ENCODE measurements around the gene DIRAS1.

Gene DIRAS1

DNA sequence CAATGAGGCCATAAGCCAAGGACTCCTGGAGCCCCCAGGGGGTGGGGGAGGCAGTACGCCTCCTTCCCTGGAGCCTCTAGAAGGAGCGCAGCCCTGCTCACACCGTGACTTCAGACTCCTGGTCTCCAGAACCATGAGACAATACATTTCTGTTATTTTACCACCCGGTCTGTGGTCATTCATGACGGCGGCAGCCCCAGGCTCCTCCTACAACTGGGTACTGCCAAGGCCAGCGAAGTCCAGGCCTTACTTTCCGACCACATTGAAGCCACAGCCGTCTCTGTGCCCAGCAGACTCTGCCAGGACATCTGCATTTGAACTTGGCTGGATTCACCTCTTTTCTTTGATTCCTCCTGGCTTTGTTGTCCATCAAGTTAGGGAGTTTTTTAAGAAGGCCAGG lies 29.2 kb downstream of the DIRAS1 start:
- Histone ChIP-seq H3K79me2 (ENCODE audit: low read length) (no peaks in the 10 kb centered on the region), H3K4me1 (ENCODE audit: low read length) (0 out of 2 replicates have a peak, but pooled peaks cover 4% of the 10 kb centered on the region), H2AFZ (ENCODE audit: low read depth, low read length) (no peak overlapping the region), H3K9me3 (ENCODE audit: insufficient read depth, low read length) (no peaks in the 10 kb centered on the region), H4K20me1 (ENCODE audit: insufficient read depth, low read length) (no peaks in the 10 kb centered on the region), H3K36me3 (replicated peaks; ENCODE audit: low read depth, low read length) (no peaks in the 10 kb centered on the region), H3K4me2 (ENCODE audit: low read length) (no peak overlapping the region), H3K4me3 (ENCODE audit: low read length) (no peak overlapping the region), H3K27me3 (ENCODE audit: low read depth, low read length) (peaks cover 12% of the 10 kb centered on the region), H3K27ac (ENCODE audit: low read length) (no peak overlapping the region), H3K9ac (ENCODE audit: low read length) (no peak overlapping the region)
- TF ChIP-seq, protein P1, sequence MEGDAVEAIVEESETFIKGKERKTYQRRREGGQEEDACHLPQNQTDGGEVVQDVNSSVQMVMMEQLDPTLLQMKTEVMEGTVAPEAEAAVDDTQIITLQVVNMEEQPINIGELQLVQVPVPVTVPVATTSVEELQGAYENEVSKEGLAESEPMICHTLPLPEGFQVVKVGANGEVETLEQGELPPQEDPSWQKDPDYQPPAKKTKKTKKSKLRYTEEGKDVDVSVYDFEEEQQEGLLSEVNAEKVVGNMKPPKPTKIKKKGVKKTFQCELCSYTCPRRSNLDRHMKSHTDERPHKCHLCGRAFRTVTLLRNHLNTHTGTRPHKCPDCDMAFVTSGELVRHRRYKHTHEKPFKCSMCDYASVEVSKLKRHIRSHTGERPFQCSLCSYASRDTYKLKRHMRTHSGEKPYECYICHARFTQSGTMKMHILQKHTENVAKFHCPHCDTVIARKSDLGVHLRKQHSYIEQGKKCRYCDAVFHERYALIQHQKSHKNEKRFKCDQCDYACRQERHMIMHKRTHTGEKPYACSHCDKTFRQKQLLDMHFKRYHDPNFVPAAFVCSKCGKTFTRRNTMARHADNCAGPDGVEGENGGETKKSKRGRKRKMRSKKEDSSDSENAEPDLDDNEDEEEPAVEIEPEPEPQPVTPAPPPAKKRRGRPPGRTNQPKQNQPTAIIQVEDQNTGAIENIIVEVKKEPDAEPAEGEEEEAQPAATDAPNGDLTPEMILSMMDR (IDR thresholded peaks at IDR 0.05; ENCODE audit: low read depth, low read length) = no peak
- no peak for TF ChIP-seq EZH2phosphoT487 (IDR thresholded peaks at IDR 0.05; ENCODE audit: low read depth)

GRCh38 chr19:2690856-2691255 lies 30.3 kb downstream of the DIRAS1 start:
- Histone ChIP-seq H3K9me3 (ENCODE audit: insufficient read depth, low read length) (no peaks in the 10 kb centered on the region), H3K4me3 (ENCODE audit: low read length) (no peak overlapping the region), H2AFZ (ENCODE audit: low read depth, low read length) (no peak overlapping the region), H3K79me2 (ENCODE audit: low read length) (no peaks in the 10 kb centered on the region), H3K9ac (ENCODE audit: low read length) (no peak overlapping the region), H3K4me2 (ENCODE audit: low read length) (no peak overlapping the region), H3K4me1 (ENCODE audit: low read length) (0 out of 2 replicates have a peak, but pooled peaks cover 4% of the 10 kb centered on the region), H3K36me3 (replicated peaks; ENCODE audit: low read depth, low read length) (no peaks in the 10 kb centered on the region), H3K27me3 (ENCODE audit: low read depth, low read length) (peaks cover 12% of the 10 kb centered on the region), H4K20me1 (ENCODE audit: insufficient read depth, low read length) (no peaks in the 10 kb centered on the region), H3K27ac (ENCODE audit: low read length) (no peak overlapping the region)
- TF ChIP-seq EZH2phosphoT487 (IDR thresholded peaks at IDR 0.05; ENCODE audit: low read depth) = no peak
- TF ChIP-seq, protein P1 (IDR thresholded peaks at IDR 0.05; ENCODE audit: low read depth, low read length) = no peak

GRCh38 chr19:2686360-2686759 lies 34.8 kb downstream of the DIRAS1 start:
- Histone ChIP-seq H3K9me3 (ENCODE audit: insufficient read depth, low read length) (no peaks in the 10 kb centered on the region), H3K4me2 (ENCODE audit: low read length) (no peak overlapping the region), H3K36me3 (replicated peaks; ENCODE audit: low read depth, low read length) (no peaks in the 10 kb centered on the region)

GRCh38 chr19:2685204-2685704 lies 35.9 kb downstream of the DIRAS1 start:
- H3K79me2 ChIP-seq (ENCODE audit: low read length) = no peaks in the 10 kb centered on the region
- no peak overlapping the region for H3K4me2 ChIP-seq (ENCODE audit: low read length)
- no peak overlapping the region for H2AFZ ChIP-seq (ENCODE audit: low read depth, low read length)
- H4K20me1 ChIP-seq (ENCODE audit: insufficient read depth, low read length) = no peaks in the 10 kb centered on the region
- H3K9ac ChIP-seq (ENCODE audit: low read length) = no peak overlapping the region
- no peaks in the 10 kb centered on the region for H3K9me3 ChIP-seq (ENCODE audit: insufficient read depth, low read length)
- H3K27me3 ChIP-seq (ENCODE audit: low read depth, low read length) = no peaks in the 10 kb centered on the region
- TF ChIP-seq, protein P1 (IDR thresholded peaks at IDR 0.05; ENCODE audit: low read depth, low read length) = no peak
- no peak for TF ChIP-seq EZH2phosphoT487 (IDR thresholded peaks at IDR 0.05; ENCODE audit: low read depth)
- H3K4me3 ChIP-seq (ENCODE audit: low read length) = no peak overlapping the region
- H3K4me1 ChIP-seq (ENCODE audit: low read length) = peaks cover 4% of the 10 kb centered on the region; the same call in 1 of the 2 replicates
- H3K27ac ChIP-seq (ENCODE audit: low read length) = no peak overlapping the region
- no peaks in the 10 kb centered on the region for H3K36me3 ChIP-seq (replicated peaks; ENCODE audit: low read depth, low read length)

More at GRCh38 chr19:2686360-2686759, 34.8 kb downstream of the DIRAS1 start:
- H3K79me2 ChIP-seq (ENCODE audit: low read length) = no peaks in the 10 kb centered on the region
- no peak overlapping the region for H2AFZ ChIP-seq (ENCODE audit: low read depth, low read length)
- H3K9ac ChIP-seq (ENCODE audit: low read length) = no peak overlapping the region
- H3K27ac ChIP-seq (ENCODE audit: low read length) = no peak overlapping the region
- no peaks in the 10 kb centered on the region for H4K20me1 ChIP-seq (ENCODE audit: insufficient read depth, low read length)
- no peaks in the 10 kb centered on the region for H3K27me3 ChIP-seq (ENCODE audit: low read depth, low read length)
- peaks cover 4% of the 10 kb centered on the region; the same call in 1 of the 2 replicates for H3K4me1 ChIP-seq (ENCODE audit: low read length)
- H3K4me3 ChIP-seq (ENCODE audit: low read length) = no peak overlapping the region
- TF ChIP-seq, protein P1 (IDR thresholded peaks at IDR 0.05; ENCODE audit: low read depth, low read length) = no peak
- TF ChIP-seq EZH2phosphoT487 (IDR thresholded peaks at IDR 0.05; ENCODE audit: low read depth) = no peak

Measured in OCI-LY3 (cell line).